Measurements from ENCODE around the gene BRD3. TPM values are rescaled to one million over a fixed set of nuclear protein-coding genes. Genes with fewer than 3 reads are reported as not detected.
A peak's percentile ranks its signal among the peaks of the same experiment; 100 is the strongest.

Gene BRD3
- total and polyA plus RNA-seq, 12 donors, result 8.4 to 73.1 (median 20.4) TPM

DNA sequence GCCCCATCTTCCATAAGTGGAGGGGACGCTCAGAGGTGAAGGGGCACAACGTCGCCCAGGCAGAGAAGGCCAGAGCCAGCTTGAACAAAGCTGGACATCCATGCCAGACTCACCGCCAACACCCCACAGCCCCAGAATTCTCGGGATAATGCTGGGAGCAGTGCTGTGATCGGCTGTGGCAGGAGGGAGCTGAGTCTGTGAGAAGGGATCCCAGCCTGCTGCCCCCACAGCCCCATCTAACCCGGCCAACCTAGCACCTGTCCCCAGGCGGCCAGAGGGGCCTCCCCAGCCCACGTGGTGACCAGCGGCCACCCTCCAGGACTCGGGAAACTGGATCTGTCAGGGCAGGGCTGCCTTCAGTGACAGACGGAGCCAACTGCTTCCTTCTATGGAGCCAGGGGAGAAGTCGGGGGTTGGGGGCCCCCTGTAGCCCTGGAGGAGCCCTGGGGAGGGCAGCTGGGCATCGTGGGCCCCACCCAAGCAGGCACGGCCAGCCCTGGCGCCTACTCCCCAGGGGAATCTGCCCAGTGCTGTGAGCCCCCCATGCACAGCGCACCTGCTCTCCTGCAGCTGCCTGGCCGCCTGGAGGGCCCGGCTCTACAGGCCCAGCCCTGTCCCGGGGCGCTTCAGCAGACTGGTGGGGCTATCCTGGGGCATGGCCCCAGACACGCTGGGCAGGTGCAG lies 6.0 kb downstream of the BRD3 start:
- Histone ChIP-seq H3K9me3 (replicated peaks in 1 of 3) (no peaks in the 10 kb centered on the region), H3K27ac (no peak overlapping the region), H3K36me3 (replicated peaks in 1 of 2) (no peaks in the 10 kb centered on the region), H3K27me3 (no peaks in the 10 kb centered on the region), H3K4me3 (no peak overlapping the region), H3K4me1 (replicated peaks in 1 of 2) (peaks cover 80 to 88% of the 10 kb centered on the region in 2 donors)
- peak in 2 of 7 donors; percentile 20 to 48 for DNase-seq
- WGBS, 4 donors, result 69 to 80% (median 72%) methylated on average over 1 to 22 of the region's 22 CpGs
- intact Hi-C loops (cut with DNase I), result loop anchor here in 1 of 2 donors (5.0 kb wide), 1 partner anchor 35 kb away; the partner anchor contains the start of gene BRD3OS
- TF ChIP-seq, protein P1, sequence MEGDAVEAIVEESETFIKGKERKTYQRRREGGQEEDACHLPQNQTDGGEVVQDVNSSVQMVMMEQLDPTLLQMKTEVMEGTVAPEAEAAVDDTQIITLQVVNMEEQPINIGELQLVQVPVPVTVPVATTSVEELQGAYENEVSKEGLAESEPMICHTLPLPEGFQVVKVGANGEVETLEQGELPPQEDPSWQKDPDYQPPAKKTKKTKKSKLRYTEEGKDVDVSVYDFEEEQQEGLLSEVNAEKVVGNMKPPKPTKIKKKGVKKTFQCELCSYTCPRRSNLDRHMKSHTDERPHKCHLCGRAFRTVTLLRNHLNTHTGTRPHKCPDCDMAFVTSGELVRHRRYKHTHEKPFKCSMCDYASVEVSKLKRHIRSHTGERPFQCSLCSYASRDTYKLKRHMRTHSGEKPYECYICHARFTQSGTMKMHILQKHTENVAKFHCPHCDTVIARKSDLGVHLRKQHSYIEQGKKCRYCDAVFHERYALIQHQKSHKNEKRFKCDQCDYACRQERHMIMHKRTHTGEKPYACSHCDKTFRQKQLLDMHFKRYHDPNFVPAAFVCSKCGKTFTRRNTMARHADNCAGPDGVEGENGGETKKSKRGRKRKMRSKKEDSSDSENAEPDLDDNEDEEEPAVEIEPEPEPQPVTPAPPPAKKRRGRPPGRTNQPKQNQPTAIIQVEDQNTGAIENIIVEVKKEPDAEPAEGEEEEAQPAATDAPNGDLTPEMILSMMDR (IDR thresholded peaks at IDR 0.05), result no peak
- no peak for TF ChIP-seq POLR2A (IDR thresholded peaks at IDR 0.05)

DNA sequence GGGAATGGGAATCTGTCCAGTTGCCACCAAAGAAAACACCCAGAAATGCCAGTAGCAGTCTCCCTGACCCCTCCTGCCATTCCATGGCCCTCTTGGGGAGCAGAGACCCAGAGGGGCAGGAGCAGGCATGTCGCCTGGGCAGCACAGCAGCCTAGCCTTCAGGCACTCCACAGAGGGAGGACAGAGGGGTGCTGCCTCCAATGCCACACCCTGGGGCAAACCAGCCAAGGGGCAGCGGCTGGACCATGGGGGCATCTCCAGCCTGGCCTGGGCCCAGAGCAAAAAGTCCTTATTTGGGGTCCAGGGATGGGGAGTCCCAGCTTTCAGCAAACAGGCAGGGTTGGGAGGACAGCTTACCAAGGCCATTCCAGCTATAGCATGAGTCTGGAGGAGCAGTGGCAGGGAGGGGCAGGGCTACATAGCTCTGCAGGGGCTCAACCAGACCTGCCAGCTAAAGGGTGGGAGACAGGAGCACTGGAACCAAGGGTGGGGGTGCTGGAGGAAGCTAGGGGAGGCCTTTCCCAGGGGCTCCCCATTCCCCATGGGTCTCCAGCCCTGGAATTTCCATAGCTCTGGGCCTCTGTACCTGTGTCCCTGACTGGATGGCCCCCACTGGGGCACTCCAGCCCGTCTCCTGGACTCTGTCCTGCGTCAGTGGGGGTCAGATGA lies 6.7 kb downstream of the BRD3 start:
- DNase-seq, result peak in 4 of 7 donors; percentile 16 to 44 (median 20)
- peak overlapping the region in 1 of 5 donors; percentile 21 for H3K27ac ChIP-seq

DNA sequence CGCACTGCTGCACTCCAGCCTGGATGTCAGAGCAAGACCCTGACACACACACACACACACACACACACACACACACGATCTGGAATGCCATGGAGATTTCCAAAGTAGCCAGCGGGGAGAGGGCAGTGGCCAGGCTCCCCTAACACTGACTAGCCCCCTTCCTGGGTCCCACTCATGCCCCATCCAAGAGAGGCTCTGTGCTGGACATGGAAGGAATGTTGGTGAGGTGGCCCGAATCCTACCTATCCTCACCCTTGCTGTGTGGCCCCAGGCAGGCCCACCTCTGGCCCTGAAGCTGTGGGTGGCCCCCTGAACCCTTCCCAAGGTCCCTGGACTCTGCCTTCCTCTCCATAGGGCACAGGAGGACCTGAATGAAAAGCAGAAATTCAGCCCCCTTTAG lies 7.3 kb downstream of the BRD3 start:
- H3K9me3 ChIP-seq (replicated peaks in 1 of 3), result no peaks in the 10 kb centered on the region
- H3K27ac ChIP-seq, result peak overlapping the region in 1 of 5 donors; percentile 21
- no peaks in the 10 kb centered on the region for H3K36me3 ChIP-seq (replicated peaks in 1 of 2)
- H3K4me1 ChIP-seq (replicated peaks in 1 of 2), result peaks cover 80 to 90% of the 10 kb centered on the region in 2 donors
- intact Hi-C loops (cut with DNase I), result loop anchor here in 1 of 2 donors (5.0 kb wide), 1 partner anchor 33 kb away; the partner anchor contains the start of gene BRD3OS
- DNase-seq, result peak in 2 of 7 donors; percentile 13 to 46
- TF ChIP-seq POLR2A (IDR thresholded peaks at IDR 0.05), result no peak
- TF ChIP-seq, protein P1 (IDR thresholded peaks at IDR 0.05), result no peak
- H3K27me3 ChIP-seq, result no peaks in the 10 kb centered on the region
- no peak overlapping the region for H3K4me3 ChIP-seq
- 67 to 72% (median 70%) methylated on average over 3 to 4 of the region's 4 CpGs; no CpG with 5 or more reads in 1 of the 4 donors for WGBS, 4 donors

More for the DNA sequence above, 6.7 kb downstream of the BRD3 start:
- Histone ChIP-seq H3K9me3 (replicated peaks in 1 of 3) (no peaks in the 10 kb centered on the region), H3K27me3 (no peaks in the 10 kb centered on the region), H3K4me1 (replicated peaks in 1 of 2) (peaks cover 80 to 90% of the 10 kb centered on the region in 2 donors), H3K4me3 (no peak overlapping the region), H3K36me3 (replicated peaks in 1 of 2) (no peaks in the 10 kb centered on the region)
- TF ChIP-seq POLR2A (IDR thresholded peaks at IDR 0.05), result no peak
- TF ChIP-seq, protein P1 (IDR thresholded peaks at IDR 0.05), result no peak
- WGBS, 4 donors, result 74 to 80% (median 79%) methylated on average over 3 to 4 of the region's 4 CpGs; no CpG with 5 or more reads in 1 of the 4 donors
- intact Hi-C loops (cut with DNase I), result loop anchor here in 1 of 2 donors (5.0 kb wide), 1 partner anchor 34 kb away; the partner anchor contains the start of gene BRD3OS

All from adrenal gland (tissue), 12 donors.